HG02763 (cell line): Measurements from ENCODE around the gene ZNF32.
"Not testable (repeated sequence)": the region's sequence is repeated elsewhere in the genome, so short reads cannot be mapped to it uniquely, and the experiment has no call there.

Source experiments
- ATAC-seq: cut with Tn5 transposase; IDR thresholded peaks from one replicate; pipeline ENCODE4 v1.9.1; 2021; ENCODE audit warnings: mild to moderate bottlenecking, moderate library complexity; ENCODE audit not compliant: unreplicated experiment

Gene ZNF32

DNA sequence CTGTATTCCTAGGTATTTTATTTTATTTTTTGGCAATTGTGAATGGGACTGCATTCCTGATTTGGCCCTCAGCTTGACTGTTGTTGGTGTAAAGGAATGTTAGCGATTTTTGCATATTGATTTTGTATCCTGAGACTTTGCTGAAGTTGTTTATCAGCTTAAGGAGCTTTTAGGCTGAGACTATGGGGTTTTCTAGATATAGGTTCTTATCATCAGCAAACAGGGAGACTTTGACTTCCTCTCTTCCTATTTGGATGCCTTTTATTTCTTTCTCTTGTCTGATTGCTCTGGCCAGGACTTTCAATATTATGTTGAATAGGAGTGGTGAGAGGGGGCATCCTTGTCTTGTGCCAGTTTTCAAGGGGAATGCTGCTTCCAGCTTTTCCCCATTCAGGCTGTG, 12.9 kb downstream of the ZNF32 start:
- not testable (repeated sequence) for ATAC-seq

DNA sequence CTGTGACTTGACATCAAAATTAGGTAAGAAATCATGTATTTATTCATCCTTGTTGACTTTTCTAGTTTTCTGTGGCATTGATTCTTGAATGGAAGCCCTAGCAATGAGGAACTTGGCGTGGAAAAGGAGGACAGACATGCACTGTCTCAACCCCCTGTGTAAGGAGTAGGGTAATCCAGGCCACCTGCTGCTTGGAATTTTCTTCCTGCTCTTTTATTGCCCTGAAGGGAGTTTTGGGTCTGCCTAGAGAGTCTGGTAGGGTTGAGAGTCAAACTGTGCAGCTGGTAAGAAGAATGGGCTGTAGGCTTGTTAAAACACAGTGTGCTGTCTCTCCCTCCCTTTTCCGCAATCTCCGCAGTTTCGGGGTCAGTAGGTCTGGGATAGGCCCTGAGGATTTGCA, 19.7 kb downstream of the ZNF32 start:
- no peak for ATAC-seq

DNA sequence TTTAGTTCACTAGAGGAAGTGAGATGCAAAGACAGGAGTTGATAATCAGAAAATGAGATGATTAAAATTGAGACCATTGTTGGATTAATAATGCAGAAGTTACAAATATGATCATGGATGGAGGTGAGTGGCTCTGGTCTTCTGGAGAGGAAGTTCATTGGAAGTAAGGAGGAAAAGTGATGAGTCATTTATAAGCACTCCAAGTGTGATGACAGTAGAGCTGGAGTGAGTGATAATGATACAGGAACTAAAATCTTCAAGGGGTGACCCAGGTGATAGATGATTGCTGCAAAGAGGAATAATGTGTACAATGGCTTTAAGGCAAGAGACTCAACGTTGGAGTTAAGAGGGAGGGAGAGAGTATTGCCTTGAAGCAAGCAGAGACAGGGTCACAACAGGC, 20.7 kb downstream of the ZNF32 start:
- no peak for ATAC-seq

DNA sequence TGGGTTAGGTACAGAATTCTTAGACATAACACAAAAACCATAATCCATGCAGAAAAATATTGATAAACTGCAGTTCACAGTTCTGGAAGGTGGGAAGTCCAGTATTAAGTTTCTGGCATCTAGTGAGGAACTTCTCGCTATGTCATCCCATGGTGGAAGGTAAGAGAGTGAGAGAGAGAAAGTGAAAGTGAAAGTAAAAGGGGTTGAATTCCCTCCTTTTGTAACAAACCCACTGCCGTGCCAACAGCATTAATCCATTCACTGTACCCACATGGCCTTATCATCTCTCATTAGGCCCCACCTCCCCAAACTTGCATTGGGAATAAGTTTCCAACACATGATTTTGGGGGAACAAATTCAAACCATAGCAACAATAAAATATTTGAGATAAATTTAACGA, 25.3 kb downstream of the ZNF32 start:
- no peak for ATAC-seq

DNA sequence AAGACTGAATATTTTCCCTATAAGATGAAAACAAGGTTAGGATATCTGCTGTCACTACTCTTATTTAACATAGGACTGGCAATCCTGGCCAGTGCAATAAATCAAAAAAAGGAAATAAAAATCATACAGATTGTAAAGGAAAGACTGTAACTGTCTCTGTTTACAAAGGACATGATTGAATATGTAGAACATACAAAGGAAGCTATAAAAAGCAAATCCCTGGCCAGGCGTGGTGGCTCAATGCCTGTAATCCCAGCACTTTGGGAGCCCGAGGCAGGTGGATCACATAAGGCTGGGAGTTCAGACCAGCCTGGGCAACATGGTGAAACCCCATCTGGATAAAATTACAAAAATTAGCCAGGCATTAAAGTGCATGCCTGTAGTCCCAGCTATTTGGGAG, 26.6 kb downstream of the ZNF32 start:
- no peak for ATAC-seq

DNA sequence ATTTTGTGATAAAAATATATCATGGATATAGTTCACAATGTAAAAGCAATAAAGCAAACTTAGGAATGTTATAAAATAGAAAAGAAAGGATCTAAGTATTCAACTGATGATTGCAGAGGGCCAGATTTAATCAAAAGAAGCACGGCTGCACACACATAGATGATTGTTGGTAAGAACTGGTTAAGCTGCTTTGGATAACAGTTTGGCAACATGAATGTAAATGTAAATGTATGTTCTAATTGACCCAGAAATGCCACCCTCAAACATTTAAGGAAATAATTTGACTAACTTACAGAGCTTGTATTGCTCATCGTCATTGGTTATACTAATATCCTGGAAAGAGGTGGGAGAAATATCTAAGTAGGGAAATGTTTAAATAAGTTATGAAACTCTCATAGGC, 29.3 kb downstream of the ZNF32 start:
- no peak for ATAC-seq

DNA sequence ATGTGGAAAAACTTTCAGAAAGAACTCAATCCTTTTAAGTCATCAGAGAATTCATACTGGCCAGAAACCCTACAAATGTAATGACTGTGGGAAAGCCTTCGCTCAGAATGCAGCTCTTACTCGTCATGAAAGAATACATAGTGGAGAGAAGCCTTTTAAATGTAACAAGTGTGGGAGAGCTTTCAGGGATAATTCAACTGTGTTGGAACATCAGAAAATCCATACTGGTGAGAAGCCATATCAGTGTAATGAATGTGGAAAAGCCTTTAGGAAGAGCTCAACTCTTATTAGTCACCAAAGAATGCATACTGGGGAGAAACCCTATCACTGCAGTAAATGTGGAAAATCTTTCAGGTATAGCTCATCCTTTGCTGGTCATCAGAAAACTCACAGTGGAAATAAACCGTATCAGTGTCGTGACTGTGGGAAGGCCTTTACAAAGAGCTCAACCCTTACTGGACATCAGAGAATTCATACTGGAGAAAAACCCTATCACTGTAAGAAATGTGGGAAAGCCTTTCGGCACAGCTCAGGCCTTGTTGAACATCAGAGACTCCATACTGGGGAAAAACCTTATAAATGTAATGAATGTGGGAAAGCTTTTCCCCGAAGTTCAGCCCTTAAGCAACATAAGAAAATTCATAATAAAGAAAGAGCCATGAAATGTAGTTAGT, 31.8 kb downstream of the ZNF32 start:
- ATAC-seq = no peak

DNA sequence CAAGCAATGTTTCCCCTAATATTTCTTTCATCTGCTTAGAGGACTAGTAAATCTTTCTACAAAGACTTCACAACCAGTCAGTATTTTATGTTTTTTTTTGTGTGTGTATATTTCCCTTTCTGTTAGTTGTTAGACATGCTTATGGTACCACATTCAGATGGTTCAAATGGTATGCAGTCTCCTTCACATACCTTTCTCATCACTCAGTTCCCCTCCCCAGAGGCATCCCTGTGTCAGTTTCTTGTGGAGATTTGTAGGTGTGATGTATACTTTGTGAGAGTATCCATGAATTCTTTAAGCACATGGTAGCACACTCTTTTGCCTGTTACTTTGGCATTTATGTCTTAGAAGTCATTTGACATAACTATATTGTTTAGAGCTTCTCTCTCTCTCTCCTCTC, 38.0 kb downstream of the ZNF32 start:
- no peak for ATAC-seq

DNA sequence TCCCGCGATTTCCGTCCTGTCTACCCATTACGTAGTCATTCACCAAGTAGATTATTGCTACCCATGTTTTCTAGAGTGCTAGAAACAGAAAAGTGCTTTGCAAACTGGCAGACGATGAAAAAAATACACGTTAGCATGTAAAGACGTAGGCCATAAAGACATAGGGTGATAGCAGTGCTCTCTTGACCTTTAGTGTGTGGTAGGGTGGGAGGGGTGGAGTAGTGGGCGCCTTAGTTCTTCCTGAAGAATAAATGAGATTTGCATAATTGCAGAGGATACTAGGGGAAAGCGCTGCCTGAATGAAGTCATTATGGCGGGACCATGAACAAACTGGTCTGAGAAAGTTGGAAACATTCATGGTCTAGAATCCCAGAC, 41.5 kb downstream of the ZNF32 start:
- no peak for ATAC-seq

DNA sequence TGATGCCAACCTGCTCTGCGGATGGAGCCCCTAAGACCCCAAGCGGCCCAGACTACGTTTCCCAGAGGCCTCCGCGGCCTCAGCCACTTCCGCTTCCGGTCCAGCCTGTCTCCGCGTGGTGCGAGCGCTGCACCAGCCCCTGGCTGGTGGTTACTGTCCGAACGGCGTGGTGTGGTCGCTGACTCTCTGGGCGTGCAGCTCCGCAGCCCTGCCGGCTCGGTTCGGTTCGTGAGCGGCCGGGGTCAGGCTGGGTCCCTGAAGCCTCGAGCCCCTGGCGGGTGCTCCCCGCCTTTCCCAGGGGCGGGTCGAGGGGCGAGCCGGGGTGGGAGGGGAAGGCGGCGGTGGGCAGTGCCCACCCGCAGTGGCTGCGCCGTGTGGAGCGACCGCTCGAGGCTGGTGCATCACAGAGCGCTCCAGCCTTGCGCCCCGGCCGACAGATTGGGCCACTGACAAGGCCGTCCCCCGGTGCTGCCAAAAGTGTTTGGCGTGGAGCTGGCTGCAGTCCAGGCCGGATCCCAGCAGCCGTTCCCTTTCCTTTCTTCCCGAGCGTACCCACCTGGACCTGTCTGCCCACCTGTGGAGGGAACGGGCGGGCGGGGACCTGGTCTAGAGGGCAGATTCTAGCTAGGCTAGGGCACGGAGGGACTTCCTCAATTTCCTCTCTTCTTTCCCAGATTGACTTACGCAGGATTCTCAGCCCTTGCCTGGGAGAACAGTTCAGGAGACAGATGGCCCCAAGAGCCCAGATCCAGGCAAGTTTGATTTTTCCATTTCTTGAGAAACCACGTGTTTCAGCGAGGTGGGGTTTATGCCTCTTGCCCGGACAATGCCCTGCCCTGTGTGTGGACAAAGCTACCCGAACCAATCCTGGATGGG, 42.1 kb downstream of the ZNF32 start, which contains the start of gene ZNF485:
TSS of gene ZNF485 (plus strand) at position 116 of the 876 bp plus-strand sequence. CDS start at position 729, 613 bp downstream.
- ATAC-seq = peak; percentile 99

DNA sequence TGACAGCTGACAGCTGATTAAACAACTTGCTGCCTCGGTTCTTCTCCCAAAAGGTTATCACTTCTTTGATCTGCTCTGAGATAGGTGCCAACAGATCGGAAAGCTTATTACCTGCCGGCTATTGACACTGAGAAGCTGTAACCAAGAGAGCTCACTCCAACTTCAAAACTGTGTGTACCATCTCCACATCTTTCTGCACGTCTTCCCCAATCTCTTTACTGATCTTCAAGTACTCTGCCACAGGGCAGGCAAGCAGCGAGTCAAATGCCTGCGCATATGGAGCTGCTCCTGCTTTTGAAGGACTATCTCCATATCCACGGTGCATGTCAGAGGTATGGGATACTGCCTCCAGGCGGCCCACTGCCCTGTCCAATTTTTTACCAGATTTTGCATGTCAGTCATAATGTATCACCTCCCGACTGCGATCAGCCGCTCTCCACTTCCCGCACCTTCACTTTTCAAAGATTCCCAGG, 42.8 kb downstream of the ZNF32 start:
- peak; percentile 24 for ATAC-seq

DNA sequence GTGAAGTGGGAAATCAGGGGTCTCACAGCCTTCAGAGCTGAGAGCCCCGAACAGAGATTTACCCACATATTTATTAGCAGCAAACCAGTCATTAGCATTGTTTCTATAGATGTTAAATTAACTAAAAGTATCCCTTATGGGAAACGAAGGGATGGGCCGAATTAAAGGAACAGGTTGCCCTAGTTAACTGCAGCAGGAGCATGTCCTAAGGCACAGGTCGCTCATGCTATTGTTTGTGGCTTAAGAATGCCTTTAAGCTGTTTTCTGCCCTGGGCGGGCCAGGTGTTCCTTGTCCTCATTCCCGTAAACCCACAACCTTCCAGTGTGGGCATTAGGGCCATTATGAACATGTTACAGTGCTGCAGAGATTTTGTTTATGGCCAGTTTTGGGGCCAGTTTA, 47.1 kb downstream of the ZNF32 start:
- ATAC-seq = not testable (repeated sequence)

DNA sequence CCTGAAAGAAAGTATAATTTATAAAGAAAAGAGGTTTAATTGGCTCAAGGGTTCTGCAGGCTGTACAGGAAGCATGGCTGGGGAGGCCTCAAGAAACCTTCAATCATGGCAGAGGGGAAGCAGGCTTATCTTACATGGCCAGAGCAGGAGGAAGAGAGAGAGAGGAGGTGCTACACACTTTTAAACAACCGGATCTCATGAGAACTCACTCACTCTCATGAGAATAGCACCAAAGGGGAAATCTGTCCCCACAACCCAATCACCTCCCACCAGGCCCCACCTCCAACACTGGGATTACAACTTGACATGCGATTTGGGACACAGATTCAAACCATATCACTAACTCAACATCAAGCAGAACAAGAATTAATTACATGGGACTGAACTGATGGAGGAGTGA, 49.3 kb downstream of the ZNF32 start:
- no peak for ATAC-seq

DNA sequence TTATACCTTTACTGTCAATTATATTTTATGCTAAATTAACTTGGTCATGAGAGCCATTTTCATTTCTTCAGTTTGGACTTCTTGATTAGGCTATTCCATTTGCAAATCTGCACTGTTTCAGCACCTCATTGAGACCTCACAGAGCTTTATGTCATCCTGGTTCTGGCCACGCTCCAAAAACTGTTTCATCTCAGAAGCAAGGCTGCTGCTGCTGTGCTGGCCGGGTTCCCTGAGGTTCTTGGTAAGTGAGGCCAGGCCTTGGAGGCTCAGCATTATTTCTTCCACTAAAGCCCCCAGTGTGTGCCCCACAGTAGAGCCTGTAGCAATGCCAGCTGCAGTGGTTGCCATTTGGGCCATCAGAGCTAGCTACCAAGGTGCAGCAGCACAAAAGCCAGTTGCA, 50.2 kb downstream of the ZNF32 start:
- ATAC-seq = no peak

DNA sequence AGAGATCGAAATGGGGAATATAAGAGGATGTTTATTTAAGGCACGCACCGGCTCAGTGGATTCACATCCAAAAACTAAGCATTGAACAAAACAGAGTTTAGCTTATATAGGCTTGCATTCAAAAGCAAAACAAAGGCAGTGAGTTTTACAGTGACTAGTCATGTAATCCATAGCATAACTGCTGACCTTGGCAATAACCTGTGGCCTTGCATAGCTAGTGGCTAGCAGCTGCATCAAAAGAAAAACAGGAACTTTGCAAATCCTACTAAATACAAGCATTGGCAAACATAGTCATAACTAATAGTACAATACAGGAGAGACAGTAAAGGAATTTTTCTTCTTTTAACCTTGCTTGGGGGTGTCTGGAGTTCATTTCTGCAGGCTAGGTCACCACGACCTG, 52.1 kb downstream of the ZNF32 start:
- ATAC-seq = no peak

DNA sequence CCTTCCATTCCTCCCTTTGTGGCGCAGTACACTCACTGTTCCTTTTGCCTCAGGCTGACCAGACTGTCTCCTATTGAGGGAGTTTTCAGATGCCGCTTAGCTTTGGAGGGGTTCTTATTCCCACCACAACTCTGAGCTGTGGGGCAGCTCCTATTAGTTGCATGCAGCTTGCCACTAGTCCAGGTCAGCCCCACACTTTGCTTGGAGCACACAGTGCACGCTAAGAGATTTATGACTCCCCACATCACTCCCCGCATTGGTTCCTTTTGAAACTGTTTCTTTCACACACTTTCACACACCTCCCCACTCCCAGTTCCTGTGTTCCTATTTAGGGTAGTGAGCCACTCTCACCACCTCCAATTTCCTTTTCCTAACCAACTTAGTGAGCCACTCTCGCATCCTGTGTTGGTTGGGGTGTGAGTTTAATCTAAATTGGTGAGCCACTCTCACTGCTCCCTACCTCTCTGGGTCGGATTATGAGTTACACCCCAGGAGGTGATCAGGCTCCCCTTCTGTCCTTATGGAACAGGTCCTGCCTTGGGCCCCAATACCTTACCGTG, 52.9 kb downstream of the ZNF32 start:
- peak; percentile 49 for ATAC-seq

DNA sequence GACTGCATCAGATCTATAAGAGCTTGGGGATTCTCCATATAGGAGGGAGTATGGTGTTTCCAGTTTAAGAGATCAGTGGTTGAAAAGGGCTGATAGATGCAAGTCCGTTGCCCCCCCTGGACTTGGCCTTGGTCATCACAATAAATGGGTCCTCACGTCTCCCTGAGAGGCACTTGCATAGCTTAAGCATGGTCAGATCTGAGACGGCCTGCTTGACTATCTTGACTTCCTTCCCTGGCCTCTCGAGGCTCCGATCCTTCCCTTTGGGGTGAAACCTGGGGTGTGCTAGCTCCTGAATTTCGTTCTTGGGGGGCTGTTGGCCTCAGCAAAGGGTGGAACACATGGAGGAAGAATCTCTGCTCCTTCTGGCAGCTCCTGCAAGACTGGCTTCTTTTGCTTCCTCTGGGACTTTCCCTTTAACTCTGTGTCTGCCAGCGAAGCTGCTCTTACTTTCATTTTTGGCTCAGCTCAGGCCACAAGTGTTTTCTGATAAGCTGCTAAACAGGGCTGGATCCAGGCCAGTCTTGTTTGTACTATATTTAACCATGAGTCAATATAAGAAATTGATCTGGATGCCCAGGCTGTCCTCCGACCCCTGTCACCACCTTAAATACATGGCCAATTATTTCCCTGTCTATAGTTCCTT, 53.6 kb downstream of the ZNF32 start:
- peak; percentile 94 for ATAC-seq
